ENCODE measurements around the gene RDH11. TPM values are rescaled to one million over a fixed set of nuclear protein-coding genes. Genes with fewer than 3 reads are reported as not detected.

RDH11 gene
- total RNA-seq, 1 donor from 2014 or later: 50.4 TPM

GRCh38 chr14:67630938-67631337, 64.6 kb downstream of the RDH11 start:
- Histone ChIP-seq H3K36me3 (no peaks in the 10 kb centered on the region), H3K27ac (no peak overlapping the region), H3K27me3 (ENCODE audit: low read depth) (no peaks in the 10 kb centered on the region), H3K4me3 (no peak overlapping the region), H3K4me1 (no peaks in the 10 kb centered on the region), H3K9me3 (no peaks in the 10 kb centered on the region)
- no peak for TF ChIP-seq CTCF (IDR thresholded peaks at IDR 0.05)
- intact Hi-C loops (cut with DNase I): no loop called here
- no peak for DNase-seq
- no peak for ATAC-seq

GRCh38 chr14:67630186-67630585, 65.4 kb downstream of the RDH11 start:
- no peak for DNase-seq
- Histone ChIP-seq H3K9me3 (no peaks in the 10 kb centered on the region), H3K27me3 (ENCODE audit: low read depth) (no peaks in the 10 kb centered on the region), H3K4me1 (no peaks in the 10 kb centered on the region), H3K4me3 (no peak overlapping the region), H3K36me3 (no peaks in the 10 kb centered on the region), H3K27ac (no peak overlapping the region)
- ATAC-seq: no peak
- TF ChIP-seq CTCF (IDR thresholded peaks at IDR 0.05): no peak
- intact Hi-C loops (cut with DNase I): no loop called here

GRCh38 chr14:67627519-67627918, 68.0 kb downstream of the RDH11 start:
- intact Hi-C loops (cut with DNase I): no loop called here
- Histone ChIP-seq H3K9me3 (no peaks in the 10 kb centered on the region), H3K27me3 (ENCODE audit: low read depth) (no peaks in the 10 kb centered on the region), H3K27ac (no peak overlapping the region), H3K36me3 (no peaks in the 10 kb centered on the region), H3K4me1 (peaks cover 6% of the 10 kb centered on the region), H3K4me3 (no peak overlapping the region)
- no peak for TF ChIP-seq CTCF (IDR thresholded peaks at IDR 0.05)
- no peak for DNase-seq
- ATAC-seq: no peak

Other genes starting within 250 kb of the RDH11 start
- 6.4 TPM for gene TMEM229B, start 207.0 kb downstream of the RDH11 start, total RNA-seq
- gene PLEKHH1, start 162.5 kb downstream of the RDH11 start, total RNA-seq: 4.6 TPM
- gene PIGH, start 95.5 kb downstream of the RDH11 start, total RNA-seq: 17.2 TPM
- gene ARG2, start 75.8 kb downstream of the RDH11 start, total RNA-seq: 0.77 TPM
- gene VTI1B, start 21.1 kb downstream of the RDH11 start, total RNA-seq: 108 TPM
- 0.38 TPM for gene RDH12, start 6.1 kb upstream of the RDH11 start, total RNA-seq
- gene ZFYVE26, start 120.8 kb upstream of the RDH11 start, total RNA-seq: 56.7 TPM
- gene RAD51B, start 124.0 kb upstream of the RDH11 start, total RNA-seq: 22.2 TPM